ENCODE data around the gene SUGP1. TPM values are rescaled to one million over a fixed set of nuclear protein-coding genes. Genes with fewer than 3 reads are reported as not detected.
A peak's percentile ranks its signal among the peaks of the same experiment; 100 is the strongest.
"Not testable (repeated sequence)": the region's sequence is repeated elsewhere in the genome, so short reads cannot be mapped to it uniquely, and the experiment has no call there.

SUGP1 gene
- total RNA-seq, 1 donor from 2014 or later: 73.2 TPM

DNA sequence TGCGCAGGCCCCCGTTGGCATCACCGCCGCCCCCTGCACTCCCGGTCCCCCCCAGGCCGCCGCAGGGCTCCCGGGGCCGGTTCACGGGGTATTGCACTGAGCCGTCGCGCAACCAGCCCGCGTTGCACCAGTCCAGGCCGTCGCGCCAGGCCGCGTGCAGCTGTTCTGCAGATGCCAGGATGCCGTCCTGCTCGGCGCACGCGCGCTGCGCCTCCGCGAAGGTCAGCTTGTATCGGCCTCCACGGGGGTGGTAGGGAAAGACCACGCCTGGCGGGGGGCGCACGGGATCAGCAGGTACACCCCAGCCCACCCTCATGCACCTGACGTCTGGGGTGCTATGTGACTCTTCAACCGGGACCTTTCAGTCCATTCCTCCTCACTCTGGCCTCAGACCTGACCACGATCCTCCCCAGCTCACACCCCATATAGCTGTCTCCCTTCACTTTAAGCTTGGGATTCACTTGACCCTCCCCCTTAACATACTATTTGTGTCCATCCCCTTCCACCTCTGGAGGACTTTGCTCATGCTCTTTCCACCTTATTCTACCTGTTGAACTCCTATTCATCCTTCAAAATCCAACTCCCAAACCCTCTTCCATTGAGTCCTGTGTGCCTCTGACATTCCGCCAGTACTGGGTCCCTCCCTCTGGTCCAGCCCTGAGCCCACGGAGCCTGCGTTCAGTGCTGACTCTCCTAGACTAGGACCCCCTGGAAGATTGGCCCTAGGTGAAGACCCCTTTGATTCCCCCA, 61.5 kb downstream of the SUGP1 start:
- peak overlapping the region; percentile 1 for H3K27ac Mint-ChIP-seq (ENCODE audit: unreplicated experiment)
- peaks cover 6% of the 10 kb centered on the region for H3K4me1 Mint-ChIP-seq (ENCODE audit: unreplicated experiment)
- no peak for DNase-seq (ENCODE audit: low spot score)
- H3K9me3 Mint-ChIP-seq (ENCODE audit: unreplicated experiment): no peaks in the 10 kb centered on the region
- H3K27me3 Mint-ChIP-seq (ENCODE audit: unreplicated experiment): peaks cover 29% of the 10 kb centered on the region
- TF ChIP-seq, protein P1, sequence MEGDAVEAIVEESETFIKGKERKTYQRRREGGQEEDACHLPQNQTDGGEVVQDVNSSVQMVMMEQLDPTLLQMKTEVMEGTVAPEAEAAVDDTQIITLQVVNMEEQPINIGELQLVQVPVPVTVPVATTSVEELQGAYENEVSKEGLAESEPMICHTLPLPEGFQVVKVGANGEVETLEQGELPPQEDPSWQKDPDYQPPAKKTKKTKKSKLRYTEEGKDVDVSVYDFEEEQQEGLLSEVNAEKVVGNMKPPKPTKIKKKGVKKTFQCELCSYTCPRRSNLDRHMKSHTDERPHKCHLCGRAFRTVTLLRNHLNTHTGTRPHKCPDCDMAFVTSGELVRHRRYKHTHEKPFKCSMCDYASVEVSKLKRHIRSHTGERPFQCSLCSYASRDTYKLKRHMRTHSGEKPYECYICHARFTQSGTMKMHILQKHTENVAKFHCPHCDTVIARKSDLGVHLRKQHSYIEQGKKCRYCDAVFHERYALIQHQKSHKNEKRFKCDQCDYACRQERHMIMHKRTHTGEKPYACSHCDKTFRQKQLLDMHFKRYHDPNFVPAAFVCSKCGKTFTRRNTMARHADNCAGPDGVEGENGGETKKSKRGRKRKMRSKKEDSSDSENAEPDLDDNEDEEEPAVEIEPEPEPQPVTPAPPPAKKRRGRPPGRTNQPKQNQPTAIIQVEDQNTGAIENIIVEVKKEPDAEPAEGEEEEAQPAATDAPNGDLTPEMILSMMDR (IDR thresholded peaks at IDR 0.05; ENCODE audit: unreplicated experiment): no peak
- H3K36me3 Mint-ChIP-seq (ENCODE audit: low read depth, unreplicated experiment): peaks cover 5% of the 10 kb centered on the region
- no peak overlapping the region for H3K4me3 Mint-ChIP-seq (ENCODE audit: unreplicated experiment)

- Mint-ChIP-seq H3K36me3 (ENCODE audit: low read depth, unreplicated experiment) (peaks cover 5% of the 10 kb centered on the region), H3K9me3 (ENCODE audit: unreplicated experiment) (no peaks in the 10 kb centered on the region), H3K4me1 (ENCODE audit: unreplicated experiment) (peaks cover 6% of the 10 kb centered on the region), H3K4me3 (ENCODE audit: unreplicated experiment) (no peak overlapping the region), H3K27me3 (ENCODE audit: unreplicated experiment) (peaks cover 25% of the 10 kb centered on the region), H3K27ac (ENCODE audit: unreplicated experiment) (no peak overlapping the region)
- DNase-seq (ENCODE audit: low spot score): no peak
- TF ChIP-seq, protein P1 (IDR thresholded peaks at IDR 0.05; ENCODE audit: unreplicated experiment): no peak
Measured at GRCh38 chr19:19257836-19258588, 62.3 kb downstream of the SUGP1 start.

DNA sequence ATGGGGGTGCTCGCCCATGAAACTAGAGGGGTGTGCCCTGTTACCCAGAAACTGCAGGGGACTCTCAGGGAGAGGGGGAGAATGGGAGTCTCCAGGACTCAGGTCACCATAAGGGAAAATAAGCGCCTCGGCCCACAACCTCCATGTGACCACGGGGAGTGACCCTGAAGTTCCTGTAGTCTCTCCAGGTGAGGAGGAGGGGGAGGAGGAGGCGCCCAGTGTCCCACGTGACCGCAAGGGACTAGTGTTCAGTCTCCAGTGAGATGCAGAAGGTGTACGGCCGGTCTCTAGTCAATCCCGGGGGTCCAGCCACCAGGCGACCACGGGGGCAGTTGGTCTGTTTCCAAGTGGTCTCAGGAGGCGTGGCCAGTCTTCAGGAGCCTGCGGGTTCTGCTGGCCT, 63.2 kb downstream of the SUGP1 start:
- TF ChIP-seq, protein P1 (IDR thresholded peaks at IDR 0.05; ENCODE audit: unreplicated experiment): no peak
- Mint-ChIP-seq H3K27ac (ENCODE audit: unreplicated experiment) (peak overlapping the region; percentile 84), H3K4me3 (ENCODE audit: unreplicated experiment) (no peak overlapping the region), H3K27me3 (ENCODE audit: unreplicated experiment) (peaks cover 19% of the 10 kb centered on the region), H3K36me3 (ENCODE audit: low read depth, unreplicated experiment) (peaks cover 5% of the 10 kb centered on the region), H3K9me3 (ENCODE audit: unreplicated experiment) (no peaks in the 10 kb centered on the region), H3K4me1 (ENCODE audit: unreplicated experiment) (peaks cover 3% of the 10 kb centered on the region)
- DNase-seq (ENCODE audit: low spot score): no peak

DNA sequence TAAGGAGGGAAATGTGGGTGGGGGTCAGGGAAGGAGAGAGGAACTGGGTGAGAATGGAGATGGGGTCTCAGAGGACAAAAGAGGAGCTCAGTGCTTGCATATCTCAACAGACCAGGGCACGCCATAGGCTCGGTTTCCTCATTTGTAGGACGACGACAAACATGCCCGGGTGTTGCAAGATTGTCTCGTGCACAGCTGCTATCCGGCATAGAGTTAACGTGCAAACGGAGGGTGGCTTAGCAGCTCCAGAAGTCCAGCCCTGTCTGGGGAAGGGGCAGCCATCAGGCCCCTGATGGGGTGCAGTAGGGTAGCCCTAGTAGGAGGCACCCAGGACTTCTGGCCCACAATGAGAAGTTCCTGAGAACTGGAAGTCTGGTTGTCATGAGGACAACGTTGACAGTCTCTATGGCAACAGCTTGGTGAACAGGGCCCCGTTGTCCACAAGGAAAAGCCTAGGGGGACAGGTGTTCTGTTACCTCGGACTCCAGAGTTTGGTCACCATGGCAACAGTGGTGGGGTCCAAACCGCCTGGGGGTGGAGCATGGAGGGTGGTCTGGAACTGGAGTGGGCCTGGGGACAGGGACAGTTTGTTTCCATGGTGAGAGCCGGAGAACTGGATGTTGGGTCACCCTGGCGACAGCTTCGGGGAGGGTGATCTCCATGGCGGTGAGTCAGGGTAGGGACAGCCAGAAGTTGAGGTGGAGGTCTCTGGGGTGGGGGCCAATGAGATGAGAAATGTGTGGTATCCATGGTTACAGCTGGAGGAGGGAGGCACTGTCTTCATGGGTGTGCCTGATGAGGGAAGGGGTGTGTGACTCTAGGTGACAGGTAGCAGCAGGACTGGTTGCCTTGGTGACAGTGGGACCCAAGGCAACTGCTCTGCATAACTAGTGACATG, 64.0 kb downstream of the SUGP1 start:
- Mint-ChIP-seq H3K4me3 (ENCODE audit: unreplicated experiment) (peak overlapping the region; percentile 57), H3K4me1 (ENCODE audit: unreplicated experiment) (no peaks in the 10 kb centered on the region), H3K27me3 (ENCODE audit: unreplicated experiment) (peaks cover 17% of the 10 kb centered on the region), H3K9me3 (ENCODE audit: unreplicated experiment) (no peaks in the 10 kb centered on the region), H3K36me3 (ENCODE audit: low read depth, unreplicated experiment) (peaks cover 5% of the 10 kb centered on the region), H3K27ac (ENCODE audit: unreplicated experiment) (peak overlapping the region; percentile 84)
- DNase-seq (ENCODE audit: low spot score): no peak
- TF ChIP-seq, protein P1 (IDR thresholded peaks at IDR 0.05; ENCODE audit: unreplicated experiment): no peak

GRCh38 chr19:19253409-19253808, 66.9 kb downstream of the SUGP1 start:
- H3K27ac Mint-ChIP-seq (ENCODE audit: unreplicated experiment); DNase-seq (ENCODE audit: low spot score); H3K4me1 Mint-ChIP-seq (ENCODE audit: unreplicated experiment); H3K4me3 Mint-ChIP-seq (ENCODE audit: unreplicated experiment); H3K9me3 Mint-ChIP-seq (ENCODE audit: unreplicated experiment); H3K36me3 Mint-ChIP-seq (ENCODE audit: low read depth, unreplicated experiment): not testable (repeated sequence)
- H3K27me3 Mint-ChIP-seq (ENCODE audit: unreplicated experiment): peaks cover 12% of the 10 kb centered on the region

All from endothelial cell (in vitro differentiated cells).